GM12878 (cell line): Measurements from ENCODE around the gene LRP3. TPM values are rescaled to one million over a fixed set of nuclear protein-coding genes. Genes with fewer than 3 reads are reported as not detected.

Experiments used
- CEBPZ ChIP-seq: fragments of 150-350 bp; IDR thresholded peaks from 2 replicates; pipeline ENCODE4 v1.6.1; 2016; ENCODE audit warnings: low read depth, low read length
- FOXM1 ChIP-seq: IDR thresholded peaks from 2 replicates; pipeline ENCODE4 v1.6.1; 2012; ENCODE audit warnings: low read depth, mild to moderate bottlenecking, inconsistent platforms, low read length, moderate library complexity
- MXI1 ChIP-seq: fragments of 150-350 bp; IDR thresholded peaks from 2 replicates; pipeline ENCODE4 v1.6.1; 2011; ENCODE audit warnings: low read depth, mild to moderate bottlenecking, inconsistent platforms, low read length, improper control_type of control experiment
- POLR2AphosphoS2 ChIP-seq: IDR thresholded peaks from 2 replicates; pipeline ENCODE4 v1.6.1; 2011; ENCODE audit warnings: low read depth, mild to moderate bottlenecking, low read length, improper control_type of control experiment, moderate library complexity
- RAD51 ChIP-seq: fragments of 450-650 bp; IDR thresholded peaks from 2 replicates; pipeline ENCODE4 v1.6.1; 2016; ENCODE audit warnings: moderate library complexity, mild to moderate bottlenecking, inconsistent platforms
- RELB ChIP-seq: fragments of 450-650 bp; IDR thresholded peaks from 2 replicates; pipeline ENCODE4 v1.6.1; 2017; ENCODE audit warnings: low read depth, mild to moderate bottlenecking, moderate library complexity
- ZBED1 ChIP-seq: IDR thresholded peaks from 2 replicates; pipeline ENCODE4 v1.6.1; 2016; ENCODE audit warnings: borderline replicate concordance
- ZNF217 ChIP-seq: fragments of 450-650 bp; IDR thresholded peaks from 2 replicates; pipeline ENCODE4 v1.6.1; 2017; ENCODE audit warnings: antibody characterized with exemption, mild to moderate bottlenecking
- polyA plus RNA-seq, 11 experiments: library from polyadenylated mRNA; depleted of rRNA in 4 of 11; unstranded in 6 of 11; stranded (reverse) in 5 of 11; fragments of >200 nt; fragmentation: Nextera tagmentation in 4 of 11; fragmentation: Illumina TruSeq in 1 of 11; extraction: Ambion mirVana in 4 of 11; extraction: Trizol in 1 of 11; gene quantifications; 1 replicate in 1 of 11; 2 replicates in 10 of 11; pipeline versions ENCODE4 v1.2.1 to v1.2.3, GENCODE V29; 2011 to 2016; ENCODE audit warnings: inconsistent platforms in 2 of 11, missing spikeins in 2 of 11, low read depth in 1 of 11
- total RNA-seq, 4 experiments: library from RNA; depleted of rRNA in 3 of 4; stranded (reverse); fragments of >200 nt in 3 of 4; fragmentation: Illumina TruSeq in 1 of 4; extraction: Trizol in 1 of 4; gene quantifications; 2 replicates each; pipeline versions ENCODE4 v1.2.1 to v1.2.3, GENCODE V29; 2013 to 2021

The LRP3 gene
- total and polyA plus RNA-seq, 10 of the 15 experiments (the other 5 are each of a cell fraction or from before 2014, with no cell fraction given), result 0.12 to 3.2 (median 0.64) TPM; not detected in 2

- TF ChIP-seq CEBPZ (no peak), MXI1 (no peak), FOXM1 (no peak), ZNF217 (no peak), ZBED1 (no peak), RAD51 (no peak), RELB (no peak), POLR2AphosphoS2 (no peak)
Observed at GRCh38 chr19:33196446-33197193, 2.5 kb downstream of the LRP3 start (continued).
